HFF-Myc (cell line): Measurements from ENCODE around the gene OPCML.

ENCODE experiments used
- DNase-seq: peaks from one replicate; pipeline ENCODE4 v3.0.0-alpha.2; 2011; ENCODE audit warnings: low read depth; ENCODE audit errors: extremely low read depth
- H3K4me3 ChIP-seq: replicated peaks from 2 replicates; pipeline ENCODE4 v1.5.1; 2011; ENCODE audit warnings: low read depth, mild to moderate bottlenecking, control low read depth, low read length
- TF ChIP-seq, protein P1 (sequence below): IDR thresholded peaks from 2 replicates; pipeline ENCODE4 v1.5.1; 2012; ENCODE audit warnings: mild to moderate bottlenecking, low read depth, low read length, control low read depth; ENCODE audit errors: missing control alignments

OPCML gene

GRCh38 chr11:133413703-133414102, 118.6 kb downstream of the OPCML start:
- TF ChIP-seq, protein P1, sequence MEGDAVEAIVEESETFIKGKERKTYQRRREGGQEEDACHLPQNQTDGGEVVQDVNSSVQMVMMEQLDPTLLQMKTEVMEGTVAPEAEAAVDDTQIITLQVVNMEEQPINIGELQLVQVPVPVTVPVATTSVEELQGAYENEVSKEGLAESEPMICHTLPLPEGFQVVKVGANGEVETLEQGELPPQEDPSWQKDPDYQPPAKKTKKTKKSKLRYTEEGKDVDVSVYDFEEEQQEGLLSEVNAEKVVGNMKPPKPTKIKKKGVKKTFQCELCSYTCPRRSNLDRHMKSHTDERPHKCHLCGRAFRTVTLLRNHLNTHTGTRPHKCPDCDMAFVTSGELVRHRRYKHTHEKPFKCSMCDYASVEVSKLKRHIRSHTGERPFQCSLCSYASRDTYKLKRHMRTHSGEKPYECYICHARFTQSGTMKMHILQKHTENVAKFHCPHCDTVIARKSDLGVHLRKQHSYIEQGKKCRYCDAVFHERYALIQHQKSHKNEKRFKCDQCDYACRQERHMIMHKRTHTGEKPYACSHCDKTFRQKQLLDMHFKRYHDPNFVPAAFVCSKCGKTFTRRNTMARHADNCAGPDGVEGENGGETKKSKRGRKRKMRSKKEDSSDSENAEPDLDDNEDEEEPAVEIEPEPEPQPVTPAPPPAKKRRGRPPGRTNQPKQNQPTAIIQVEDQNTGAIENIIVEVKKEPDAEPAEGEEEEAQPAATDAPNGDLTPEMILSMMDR: no peak
- no peak overlapping the region for H3K4me3 ChIP-seq
- DNase-seq: no peak

- TF ChIP-seq, protein P1: no peak
- H3K4me3 ChIP-seq: no peak overlapping the region
- DNase-seq: no peak
Observed at GRCh38 chr11:133409799-133410198, 122.5 kb downstream of the OPCML start.

GRCh38 chr11:133408936-133409335, 123.4 kb downstream of the OPCML start:
- DNase-seq: no peak
- H3K4me3 ChIP-seq: no peak overlapping the region
- TF ChIP-seq, protein P1: no peak

DNA sequence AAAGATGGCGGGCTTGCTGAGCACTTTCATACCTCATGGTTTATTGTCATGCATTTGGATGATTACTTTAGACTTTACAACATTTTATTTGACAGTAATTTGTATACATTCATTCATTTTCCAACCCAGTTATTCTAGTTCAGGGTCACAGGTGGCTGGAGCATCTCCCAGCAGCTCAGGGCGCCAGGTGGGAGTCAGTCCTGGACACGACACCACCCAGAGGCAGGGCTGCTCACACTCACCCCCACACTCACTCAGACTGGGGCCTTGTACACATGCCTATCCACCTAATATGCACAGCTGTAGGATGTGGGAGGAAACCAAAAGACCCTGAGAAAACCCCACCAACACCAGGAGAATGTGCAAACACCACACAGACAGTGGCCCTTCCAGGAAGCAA, 123.9 kb downstream of the OPCML start:
- TF ChIP-seq, protein P1: no peak
- DNase-seq: no peak
- H3K4me3 ChIP-seq: no peak overlapping the region

DNA sequence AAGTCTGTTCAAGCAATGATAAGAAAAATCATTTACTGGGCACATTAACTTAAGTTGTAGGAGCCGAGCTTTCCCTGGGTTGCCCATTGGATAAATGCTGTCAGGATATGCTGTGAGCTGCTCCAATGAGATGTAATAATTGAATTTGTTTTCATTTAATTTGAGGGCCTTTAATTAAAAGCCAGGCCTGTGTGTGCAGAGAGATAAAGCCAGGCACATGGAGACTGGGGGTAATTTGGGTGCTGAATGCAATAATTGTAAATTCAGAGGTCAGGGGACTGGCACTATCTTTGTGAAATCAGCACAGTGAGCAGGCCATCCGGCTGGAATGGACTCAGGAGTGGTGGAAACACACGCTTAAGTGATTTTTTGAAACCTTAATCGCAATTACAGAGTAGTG, 125.8 kb downstream of the OPCML start:
- TF ChIP-seq, protein P1: no peak
- H3K4me3 ChIP-seq: no peak overlapping the region
- no peak for DNase-seq

DNA sequence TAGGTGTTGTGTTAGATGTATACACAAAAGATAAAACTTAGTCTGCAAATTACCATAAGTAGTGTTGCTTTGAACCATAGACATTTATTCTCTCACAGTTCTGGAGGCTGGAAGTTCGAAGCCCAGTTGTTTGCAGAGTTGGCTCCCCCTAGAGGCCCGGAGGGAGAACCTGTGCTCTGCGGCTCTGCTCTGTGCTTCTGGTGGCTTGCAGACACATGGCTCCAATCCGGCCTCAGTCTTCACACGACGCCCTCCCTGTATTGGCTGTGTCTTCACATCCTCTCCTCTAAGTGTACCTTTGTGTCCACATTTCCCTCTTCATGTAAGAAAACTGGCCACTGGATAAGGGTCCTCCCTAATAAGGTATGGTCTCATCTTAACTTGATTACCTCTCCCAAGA, 128.4 kb downstream of the OPCML start:
- TF ChIP-seq, protein P1: peak; percentile 5
- no peak overlapping the region for H3K4me3 ChIP-seq
- no peak for DNase-seq

DNA sequence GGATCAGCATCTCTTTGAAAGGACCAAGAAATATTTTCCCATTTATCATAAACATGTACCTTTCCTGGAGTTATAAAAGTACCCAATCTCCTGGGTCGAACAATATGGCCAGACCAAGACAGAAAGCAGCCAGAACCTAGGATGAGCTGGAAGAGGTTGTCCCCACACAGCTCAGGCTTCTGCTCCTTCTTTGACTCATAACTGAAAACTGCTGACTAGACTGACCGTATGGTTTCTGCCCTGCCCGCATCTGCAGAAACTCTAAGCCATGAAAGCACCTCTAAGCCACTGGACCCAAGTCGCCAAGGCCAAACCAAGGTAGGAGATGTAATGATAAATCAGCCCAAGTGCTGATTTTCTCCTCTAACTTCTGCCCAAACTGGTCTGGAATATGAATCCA, 129.8 kb downstream of the OPCML start:
- H3K4me3 ChIP-seq: no peak overlapping the region
- no peak for DNase-seq
- TF ChIP-seq, protein P1: no peak
